ENCODE measurements around the gene SLC22A15. TPM values are rescaled to one million over a fixed set of nuclear protein-coding genes. Genes with fewer than 3 reads are reported as not detected.

SLC22A15 gene
- polyA plus RNA-seq, 1 donor from 2014 or later: 3.1 TPM

DNA sequence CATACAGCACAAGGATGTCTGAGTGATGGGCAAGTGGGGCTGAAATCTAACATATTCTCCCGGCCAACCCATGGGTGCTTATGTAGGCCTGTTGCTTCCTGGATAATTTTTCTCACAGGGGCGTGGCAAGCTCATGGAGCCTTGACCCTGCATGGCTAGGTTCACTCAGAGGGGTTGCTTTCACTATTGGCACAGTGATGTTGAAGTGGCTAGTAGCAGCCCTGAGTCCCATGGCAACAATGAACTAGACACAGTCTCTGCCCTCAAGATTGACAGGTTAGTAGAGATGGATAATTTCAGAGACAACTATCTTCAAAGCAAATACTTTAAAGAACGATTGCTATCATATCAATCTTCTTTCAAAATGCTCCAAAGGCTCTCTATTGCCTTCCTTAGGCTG lies 128.4 kb downstream of the SLC22A15 start:
- Histone ChIP-seq H4K20me1 (ENCODE audit: insufficient read depth) (no peaks in the 10 kb centered on the region), H3K9ac (ENCODE audit: low read length) (no peak overlapping the region), H3K9me2 (ENCODE audit: insufficient read depth, low read length) (no peaks in the 10 kb centered on the region), H3K4me3 (ENCODE audit: low read length) (no peak overlapping the region), H3K4me2 (ENCODE audit: low read length) (no peak overlapping the region), H3K9me3 (ENCODE audit: low read length) (no peaks in the 10 kb centered on the region), H3K27me3 (ENCODE audit: insufficient read depth, low read depth, low read length) (no peaks in the 10 kb centered on the region), H3F3A (ENCODE audit: insufficient read depth, low read length, poor library complexity, severe bottlenecking) (no peaks in the 10 kb centered on the region), H3K27ac (ENCODE audit: low read length) (no peak overlapping the region), H3K79me2 (replicated peaks; ENCODE audit: insufficient read depth, low read length) (no peaks in the 10 kb centered on the region), H2AFZ (ENCODE audit: low read depth, low read length) (no peak overlapping the region), H3K36me3 (ENCODE audit: insufficient read depth, low read length) (no peaks in the 10 kb centered on the region)
- TF ChIP-seq, protein P1, sequence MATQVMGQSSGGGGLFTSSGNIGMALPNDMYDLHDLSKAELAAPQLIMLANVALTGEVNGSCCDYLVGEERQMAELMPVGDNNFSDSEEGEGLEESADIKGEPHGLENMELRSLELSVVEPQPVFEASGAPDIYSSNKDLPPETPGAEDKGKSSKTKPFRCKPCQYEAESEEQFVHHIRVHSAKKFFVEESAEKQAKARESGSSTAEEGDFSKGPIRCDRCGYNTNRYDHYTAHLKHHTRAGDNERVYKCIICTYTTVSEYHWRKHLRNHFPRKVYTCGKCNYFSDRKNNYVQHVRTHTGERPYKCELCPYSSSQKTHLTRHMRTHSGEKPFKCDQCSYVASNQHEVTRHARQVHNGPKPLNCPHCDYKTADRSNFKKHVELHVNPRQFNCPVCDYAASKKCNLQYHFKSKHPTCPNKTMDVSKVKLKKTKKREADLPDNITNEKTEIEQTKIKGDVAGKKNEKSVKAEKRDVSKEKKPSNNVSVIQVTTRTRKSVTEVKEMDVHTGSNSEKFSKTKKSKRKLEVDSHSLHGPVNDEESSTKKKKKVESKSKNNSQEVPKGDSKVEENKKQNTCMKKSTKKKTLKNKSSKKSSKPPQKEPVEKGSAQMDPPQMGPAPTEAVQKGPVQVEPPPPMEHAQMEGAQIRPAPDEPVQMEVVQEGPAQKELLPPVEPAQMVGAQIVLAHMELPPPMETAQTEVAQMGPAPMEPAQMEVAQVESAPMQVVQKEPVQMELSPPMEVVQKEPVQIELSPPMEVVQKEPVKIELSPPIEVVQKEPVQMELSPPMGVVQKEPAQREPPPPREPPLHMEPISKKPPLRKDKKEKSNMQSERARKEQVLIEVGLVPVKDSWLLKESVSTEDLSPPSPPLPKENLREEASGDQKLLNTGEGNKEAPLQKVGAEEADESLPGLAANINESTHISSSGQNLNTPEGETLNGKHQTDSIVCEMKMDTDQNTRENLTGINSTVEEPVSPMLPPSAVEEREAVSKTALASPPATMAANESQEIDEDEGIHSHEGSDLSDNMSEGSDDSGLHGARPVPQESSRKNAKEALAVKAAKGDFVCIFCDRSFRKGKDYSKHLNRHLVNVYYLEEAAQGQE (IDR thresholded peaks at IDR 0.05; ENCODE audit: borderline replicate concordance): no peak
- no peak for TF ChIP-seq POLR2AphosphoS5 (IDR thresholded peaks at IDR 0.05)
- TF ChIP-seq TAF1 (IDR thresholded peaks at IDR 0.05; ENCODE audit: low read depth): no peak
- TF ChIP-seq, protein P2, sequence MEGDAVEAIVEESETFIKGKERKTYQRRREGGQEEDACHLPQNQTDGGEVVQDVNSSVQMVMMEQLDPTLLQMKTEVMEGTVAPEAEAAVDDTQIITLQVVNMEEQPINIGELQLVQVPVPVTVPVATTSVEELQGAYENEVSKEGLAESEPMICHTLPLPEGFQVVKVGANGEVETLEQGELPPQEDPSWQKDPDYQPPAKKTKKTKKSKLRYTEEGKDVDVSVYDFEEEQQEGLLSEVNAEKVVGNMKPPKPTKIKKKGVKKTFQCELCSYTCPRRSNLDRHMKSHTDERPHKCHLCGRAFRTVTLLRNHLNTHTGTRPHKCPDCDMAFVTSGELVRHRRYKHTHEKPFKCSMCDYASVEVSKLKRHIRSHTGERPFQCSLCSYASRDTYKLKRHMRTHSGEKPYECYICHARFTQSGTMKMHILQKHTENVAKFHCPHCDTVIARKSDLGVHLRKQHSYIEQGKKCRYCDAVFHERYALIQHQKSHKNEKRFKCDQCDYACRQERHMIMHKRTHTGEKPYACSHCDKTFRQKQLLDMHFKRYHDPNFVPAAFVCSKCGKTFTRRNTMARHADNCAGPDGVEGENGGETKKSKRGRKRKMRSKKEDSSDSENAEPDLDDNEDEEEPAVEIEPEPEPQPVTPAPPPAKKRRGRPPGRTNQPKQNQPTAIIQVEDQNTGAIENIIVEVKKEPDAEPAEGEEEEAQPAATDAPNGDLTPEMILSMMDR (IDR thresholded peaks at IDR 0.05; ENCODE audit: poor library complexity, severe bottlenecking): no peak
- no peak for TF ChIP-seq EP300 (conservative IDR thresholded peaks at IDR 0.05; ENCODE audit: poor library complexity, severe bottlenecking)
- no peak for TF ChIP-seq MXI1 (conservative IDR thresholded peaks at IDR 0.05; ENCODE audit: poor library complexity, severe bottlenecking)
- TF ChIP-seq RAD21 (conservative IDR thresholded peaks at IDR 0.05): no peak
- no peak for TF ChIP-seq SMC3 (conservative IDR thresholded peaks at IDR 0.05; ENCODE audit: poor library complexity)
- TF ChIP-seq EZH2 (IDR thresholded peaks at IDR 0.05; ENCODE audit: borderline replicate concordance, insufficient read depth, low read length, poor library complexity, severe bottlenecking): no peak

DNA sequence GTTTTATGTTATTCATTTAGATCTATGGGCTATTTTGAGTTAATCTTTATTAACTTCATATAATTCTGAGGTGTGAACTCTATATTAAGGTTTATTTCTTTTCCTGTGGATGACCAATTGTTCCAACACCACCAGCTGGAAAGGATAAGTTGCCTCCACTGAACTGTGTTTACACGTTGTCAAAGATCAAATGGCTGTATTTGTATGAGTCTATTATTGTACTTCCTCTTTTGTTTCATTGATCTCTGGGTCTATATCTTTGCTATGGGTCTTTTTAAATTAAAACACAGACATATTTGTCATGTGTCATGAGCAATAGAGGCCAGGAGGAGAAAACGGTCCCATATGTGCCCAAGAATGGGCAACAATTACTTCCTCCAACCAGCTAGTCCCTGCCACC lies 129.7 kb downstream of the SLC22A15 start:
- Histone ChIP-seq H3K79me2 (replicated peaks; ENCODE audit: insufficient read depth, low read length) (no peaks in the 10 kb centered on the region), H3K27ac (ENCODE audit: low read length) (no peak overlapping the region), H3K4me3 (ENCODE audit: low read length) (no peak overlapping the region), H3K9ac (ENCODE audit: low read length) (no peak overlapping the region), H2AFZ (ENCODE audit: low read depth, low read length) (no peak overlapping the region), H3K36me3 (ENCODE audit: insufficient read depth, low read length) (no peaks in the 10 kb centered on the region), H3K9me2 (ENCODE audit: insufficient read depth, low read length) (no peaks in the 10 kb centered on the region), H3F3A (ENCODE audit: insufficient read depth, low read length, poor library complexity, severe bottlenecking) (no peaks in the 10 kb centered on the region), H3K27me3 (ENCODE audit: insufficient read depth, low read depth, low read length) (no peaks in the 10 kb centered on the region), H4K20me1 (ENCODE audit: insufficient read depth) (no peaks in the 10 kb centered on the region), H3K4me2 (ENCODE audit: low read length) (no peak overlapping the region), H3K9me3 (ENCODE audit: low read length) (no peaks in the 10 kb centered on the region)
- TF ChIP-seq, protein P2 (IDR thresholded peaks at IDR 0.05; ENCODE audit: poor library complexity, severe bottlenecking): no peak
- no peak for TF ChIP-seq MXI1 (conservative IDR thresholded peaks at IDR 0.05; ENCODE audit: poor library complexity, severe bottlenecking)
- TF ChIP-seq EP300 (conservative IDR thresholded peaks at IDR 0.05; ENCODE audit: poor library complexity, severe bottlenecking): no peak
- TF ChIP-seq TAF1 (IDR thresholded peaks at IDR 0.05; ENCODE audit: low read depth): no peak
- no peak for TF ChIP-seq EZH2 (IDR thresholded peaks at IDR 0.05; ENCODE audit: borderline replicate concordance, insufficient read depth, low read length, poor library complexity, severe bottlenecking)
- TF ChIP-seq, protein P1 (IDR thresholded peaks at IDR 0.05; ENCODE audit: borderline replicate concordance): no peak
- no peak for TF ChIP-seq RAD21 (conservative IDR thresholded peaks at IDR 0.05)
- TF ChIP-seq SMC3 (conservative IDR thresholded peaks at IDR 0.05; ENCODE audit: poor library complexity): no peak
